ENCODE results near the gene RNF213. TPM values are rescaled to one million over a fixed set of nuclear protein-coding genes. Genes with fewer than 3 reads are reported as not detected.
"Not testable (repeated sequence)": the region's sequence is repeated elsewhere in the genome, so short reads cannot be mapped to it uniquely, and the experiment has no call there.

RNF213 gene
- total RNA-seq, 1 donor from 2014 or later: 80.5 TPM

GRCh38 chr17:80303824-80304223, 43.2 kb downstream of the RNF213 start:
- no peak for TF ChIP-seq CTCF (conservative IDR thresholded peaks at IDR 0.05; ENCODE audit: low read depth, low read length)
- H3K4me3 ChIP-seq (ENCODE audit: low read depth, low read length): no peak overlapping the region
- no peak for DNase-seq (ENCODE audit: low read depth)

GRCh38 chr17:80307994-80308691, 47.5 kb downstream of the RNF213 start:
- TF ChIP-seq CTCF (conservative IDR thresholded peaks at IDR 0.05; ENCODE audit: low read depth, low read length): no peak
- H3K4me3 ChIP-seq (ENCODE audit: low read depth, low read length): no peak overlapping the region
- DNase-seq (ENCODE audit: low read depth): no peak

- TF ChIP-seq CTCF (conservative IDR thresholded peaks at IDR 0.05; ENCODE audit: low read depth, low read length): no peak
- no peak overlapping the region for H3K4me3 ChIP-seq (ENCODE audit: low read depth, low read length)
These were observed 48.3 kb downstream of the RNF213 start for GRCh38 chr17:80308692-80309517.

GRCh38 chr17:80311216-80311827, 50.7 kb downstream of the RNF213 start:
- DNase-seq (ENCODE audit: low read depth): no peak

More at GRCh38 chr17:80308692-80309517, 48.3 kb downstream of the RNF213 start:
- no peak for DNase-seq (ENCODE audit: low read depth)

GRCh38 chr17:80312621-80313135, 52.0 kb downstream of the RNF213 start:
- no peak overlapping the region for H3K4me3 ChIP-seq (ENCODE audit: low read depth, low read length)
- TF ChIP-seq CTCF (conservative IDR thresholded peaks at IDR 0.05; ENCODE audit: low read depth, low read length): no peak
- no peak for DNase-seq (ENCODE audit: low read depth)

More at GRCh38 chr17:80311216-80311827, 50.7 kb downstream of the RNF213 start:
- H3K4me3 ChIP-seq (ENCODE audit: low read depth, low read length): no peak overlapping the region
- TF ChIP-seq CTCF (conservative IDR thresholded peaks at IDR 0.05; ENCODE audit: low read depth, low read length): no peak

GRCh38 chr17:80313160-80313829, 52.6 kb downstream of the RNF213 start:
- H3K4me3 ChIP-seq (ENCODE audit: low read depth, low read length): no peak overlapping the region
- no peak for DNase-seq (ENCODE audit: low read depth)
- no peak for TF ChIP-seq CTCF (conservative IDR thresholded peaks at IDR 0.05; ENCODE audit: low read depth, low read length)

GRCh38 chr17:80313946-80314345, 53.3 kb downstream of the RNF213 start:
- not testable (repeated sequence) for DNase-seq (ENCODE audit: low read depth); H3K4me3 ChIP-seq (ENCODE audit: low read depth, low read length)
